ENCODE measurements around the gene PEX3. TPM values are rescaled to one million over a fixed set of nuclear protein-coding genes. Genes with fewer than 3 reads are reported as not detected.
"Not testable (repeated sequence)": the region's sequence is repeated elsewhere in the genome, so short reads cannot be mapped to it uniquely, and the experiment has no call there.

PEX3 gene
- total and polyA plus RNA-seq, 4 donors: 28.1 to 35.0 (median 30.7) TPM

GRCh38 chr6:143441680-143442545 is 8.7 kb upstream of the PEX3 start:
- H3K4me1 ChIP-seq (ENCODE audit: control insufficient read depth, insufficient read depth, low read length): no peaks in the 10 kb centered on the region
- no peaks in the 10 kb centered on the region for H3K27me3 ChIP-seq (ENCODE audit: control insufficient read depth, insufficient read depth, low read length)
- no peaks in the 10 kb centered on the region for H3K36me3 ChIP-seq (ENCODE audit: control insufficient read depth, insufficient read depth, low read length)
- H3K27ac ChIP-seq (ENCODE audit: low read depth, low read length): no peak overlapping the region
- peak in 1 of 6 donors; percentile 73 for DNase-seq (ENCODE audit: low read depth in 4 of 6, low spot score in 6 of 6)
- no CpG with 5 or more reads among the region's 8 CpGs for WGBS (ENCODE audit: insufficient coverage)
- H3K9me3 ChIP-seq (ENCODE audit: control insufficient read depth, insufficient read depth, low read length): no peaks in the 10 kb centered on the region
- H3K4me3 ChIP-seq (ENCODE audit: low read depth, low read length): no peak overlapping the region

GRCh38 chr6:143443096-143443495 is 7.5 kb upstream of the PEX3 start:
- H3K4me3 ChIP-seq (ENCODE audit: low read depth, low read length): no peak overlapping the region
- WGBS (ENCODE audit: insufficient coverage): no CpG with 5 or more reads among the region's 2 CpGs
- DNase-seq (ENCODE audit: low read depth in 4 of 6, low spot score in 6 of 6): no peak
- no peak overlapping the region for H3K27ac ChIP-seq (ENCODE audit: low read depth, low read length)
- no peaks in the 10 kb centered on the region for H3K4me1 ChIP-seq (ENCODE audit: control insufficient read depth, insufficient read depth, low read length)
- no peaks in the 10 kb centered on the region for H3K9me3 ChIP-seq (ENCODE audit: control insufficient read depth, insufficient read depth, low read length)
- no peaks in the 10 kb centered on the region for H3K27me3 ChIP-seq (ENCODE audit: control insufficient read depth, insufficient read depth, low read length)
- no peaks in the 10 kb centered on the region for H3K36me3 ChIP-seq (ENCODE audit: control insufficient read depth, insufficient read depth, low read length)

GRCh38 chr6:143447865-143448264 is 2.7 kb upstream of the PEX3 start:
- not testable (repeated sequence) for H3K9me3 ChIP-seq (ENCODE audit: control insufficient read depth, insufficient read depth, low read length); H3K36me3 ChIP-seq (ENCODE audit: control insufficient read depth, insufficient read depth, low read length); DNase-seq (ENCODE audit: low read depth in 4 of 6, low spot score in 6 of 6); H3K4me3 ChIP-seq (ENCODE audit: low read depth, low read length); H3K27me3 ChIP-seq (ENCODE audit: control insufficient read depth, insufficient read depth, low read length); H3K27ac ChIP-seq (ENCODE audit: low read depth, low read length); H3K4me1 ChIP-seq (ENCODE audit: control insufficient read depth, insufficient read depth, low read length)
- WGBS (ENCODE audit: insufficient coverage): no CpG with 5 or more reads among the region's 2 CpGs

GRCh38 chr6:143449082-143449713 is 1.4 kb upstream of the PEX3 start:
- no peak overlapping the region for H3K27ac ChIP-seq (ENCODE audit: low read depth, low read length)
- no peaks in the 10 kb centered on the region for H3K27me3 ChIP-seq (ENCODE audit: control insufficient read depth, insufficient read depth, low read length)
- WGBS (ENCODE audit: insufficient coverage): 92% methylated on average over 2 of the region's 6 CpGs
- H3K4me1 ChIP-seq (ENCODE audit: control insufficient read depth, insufficient read depth, low read length): no peaks in the 10 kb centered on the region
- H3K9me3 ChIP-seq (ENCODE audit: control insufficient read depth, insufficient read depth, low read length): no peaks in the 10 kb centered on the region
- H3K36me3 ChIP-seq (ENCODE audit: control insufficient read depth, insufficient read depth, low read length): no peaks in the 10 kb centered on the region
- DNase-seq (ENCODE audit: low read depth in 4 of 6, low spot score in 6 of 6): no peak
- H3K4me3 ChIP-seq (ENCODE audit: low read depth, low read length): peak overlapping the region; percentile 78

- Histone ChIP-seq H3K4me1 (ENCODE audit: control insufficient read depth, insufficient read depth, low read length) (no peaks in the 10 kb centered on the region), H3K9me3 (ENCODE audit: control insufficient read depth, insufficient read depth, low read length) (no peaks in the 10 kb centered on the region), H3K36me3 (ENCODE audit: control insufficient read depth, insufficient read depth, low read length) (no peaks in the 10 kb centered on the region), H3K27me3 (ENCODE audit: control insufficient read depth, insufficient read depth, low read length) (no peaks in the 10 kb centered on the region), H3K4me3 (ENCODE audit: low read depth, low read length) (peak overlapping the region; percentile 78), H3K27ac (ENCODE audit: low read depth, low read length) (peak overlapping the region; percentile 84)
- 0% methylated on average over 1 of the region's 19 CpGs for WGBS (ENCODE audit: insufficient coverage)
- peak in 4 of 6 donors; percentile 8 to 64 (median 40) for DNase-seq (ENCODE audit: low read depth in 4 of 6, low spot score in 6 of 6)
Measured at GRCh38 chr6:143449714-143450452, 722 bp upstream of the PEX3 start.

GRCh38 chr6:143451531-143451930 is 926 bp downstream of the PEX3 start:
- DNase-seq (ENCODE audit: low read depth in 4 of 6, low spot score in 6 of 6): no peak
- no CpG with 5 or more reads among the region's 4 CpGs for WGBS (ENCODE audit: insufficient coverage)
- no peaks in the 10 kb centered on the region for H3K9me3 ChIP-seq (ENCODE audit: control insufficient read depth, insufficient read depth, low read length)
- H3K27me3 ChIP-seq (ENCODE audit: control insufficient read depth, insufficient read depth, low read length): no peaks in the 10 kb centered on the region
- H3K27ac ChIP-seq (ENCODE audit: low read depth, low read length): no peak overlapping the region
- no peaks in the 10 kb centered on the region for H3K36me3 ChIP-seq (ENCODE audit: control insufficient read depth, insufficient read depth, low read length)
- H3K4me1 ChIP-seq (ENCODE audit: control insufficient read depth, insufficient read depth, low read length): no peaks in the 10 kb centered on the region
- peak overlapping the region; percentile 78 for H3K4me3 ChIP-seq (ENCODE audit: low read depth, low read length)

GRCh38 chr6:143457563-143458359 is 7.2 kb downstream of the PEX3 start:
- H3K36me3 ChIP-seq (ENCODE audit: control insufficient read depth, insufficient read depth, low read length): peaks cover 7% of the 10 kb centered on the region
- no peak overlapping the region for H3K4me3 ChIP-seq (ENCODE audit: low read depth, low read length)
- no peaks in the 10 kb centered on the region for H3K27me3 ChIP-seq (ENCODE audit: control insufficient read depth, insufficient read depth, low read length)
- no peak for DNase-seq (ENCODE audit: low read depth in 4 of 6, low spot score in 6 of 6)
- H3K9me3 ChIP-seq (ENCODE audit: control insufficient read depth, insufficient read depth, low read length): no peaks in the 10 kb centered on the region
- WGBS (ENCODE audit: insufficient coverage): 83% methylated on average over 1 of the region's 2 CpGs
- no peaks in the 10 kb centered on the region for H3K4me1 ChIP-seq (ENCODE audit: control insufficient read depth, insufficient read depth, low read length)
- no peak overlapping the region for H3K27ac ChIP-seq (ENCODE audit: low read depth, low read length)

- WGBS (ENCODE audit: insufficient coverage): no CpG with 5 or more reads among the region's 2 CpGs
- H3K4me1 ChIP-seq (ENCODE audit: control insufficient read depth, insufficient read depth, low read length): no peaks in the 10 kb centered on the region
- no peak for DNase-seq (ENCODE audit: low read depth in 4 of 6, low spot score in 6 of 6)
- H3K27ac ChIP-seq (ENCODE audit: low read depth, low read length): no peak overlapping the region
- H3K27me3 ChIP-seq (ENCODE audit: control insufficient read depth, insufficient read depth, low read length): no peaks in the 10 kb centered on the region
- peaks cover 7% of the 10 kb centered on the region for H3K36me3 ChIP-seq (ENCODE audit: control insufficient read depth, insufficient read depth, low read length)
- H3K4me3 ChIP-seq (ENCODE audit: low read depth, low read length): no peak overlapping the region
- H3K9me3 ChIP-seq (ENCODE audit: control insufficient read depth, insufficient read depth, low read length): no peaks in the 10 kb centered on the region
Measured at GRCh38 chr6:143465546-143465945, 14.9 kb downstream of the PEX3 start.

- Histone ChIP-seq H3K27me3 (ENCODE audit: control insufficient read depth, insufficient read depth, low read length) (no peaks in the 10 kb centered on the region), H3K4me1 (ENCODE audit: control insufficient read depth, insufficient read depth, low read length) (no peaks in the 10 kb centered on the region), H3K27ac (ENCODE audit: low read depth, low read length) (no peak overlapping the region), H3K36me3 (ENCODE audit: control insufficient read depth, insufficient read depth, low read length) (no peaks in the 10 kb centered on the region), H3K4me3 (ENCODE audit: low read depth, low read length) (no peak overlapping the region), H3K9me3 (ENCODE audit: control insufficient read depth, insufficient read depth, low read length) (no peaks in the 10 kb centered on the region)
- no peak for DNase-seq (ENCODE audit: low read depth in 4 of 6, low spot score in 6 of 6)
Measured at GRCh38 chr6:143468026-143468425, 17.4 kb downstream of the PEX3 start.

All from spinal cord (tissue), 10 donors.